HG03095 (cell line): ENCODE data around the gene ANKS6.

Experiments used
- ATAC-seq: cut with Tn5 transposase; IDR thresholded peaks from one replicate; pipeline ENCODE4 v1.9.1; 2021; ENCODE audit warnings: moderate library complexity; ENCODE audit not compliant: unreplicated experiment

ANKS6 gene

DNA sequence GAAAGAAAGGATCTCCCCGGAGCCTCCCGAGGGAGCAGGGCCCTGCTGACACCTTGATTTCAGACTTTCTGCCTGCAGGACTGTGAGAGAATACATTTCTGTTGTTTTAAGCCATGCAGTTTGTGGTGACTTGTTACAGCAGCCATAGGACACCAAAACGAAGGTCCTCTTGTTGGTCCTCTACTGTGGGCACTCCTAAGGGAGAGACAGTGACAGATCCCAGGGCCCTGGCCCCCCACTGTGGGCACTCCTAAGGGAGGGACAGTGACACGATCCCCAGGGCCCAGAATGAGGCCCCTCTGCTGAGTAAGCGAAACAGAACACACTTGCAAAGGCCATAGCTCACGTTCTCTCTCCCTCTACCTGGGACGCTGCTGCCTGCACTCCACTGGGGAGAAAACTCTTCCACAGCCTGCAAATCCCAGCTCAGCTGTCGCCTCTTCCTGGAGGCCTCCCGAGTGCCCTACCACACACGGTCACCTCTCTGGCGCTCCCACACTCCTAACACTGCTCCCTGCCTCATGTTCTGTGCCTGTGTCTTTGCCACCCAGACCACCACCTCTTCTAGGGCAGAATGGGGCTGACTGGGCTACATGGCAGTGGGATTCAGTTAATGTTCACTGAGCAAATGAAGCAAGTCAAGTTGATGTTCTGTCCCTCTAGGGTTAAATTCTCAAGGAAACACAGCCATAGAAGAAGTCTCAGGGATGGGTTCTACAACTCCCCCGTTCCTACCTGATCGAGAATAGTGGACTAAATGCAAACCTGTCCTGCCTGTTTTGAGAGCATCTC is 23.8 kb downstream of the ANKS6 start:
- ATAC-seq, result no peak

- no peak for ATAC-seq
Measured at GRCh38 chr9:98771209-98771874, 25.0 kb downstream of the ANKS6 start.

GRCh38 chr9:98770717-98771116 is 25.6 kb downstream of the ANKS6 start:
- ATAC-seq, result no peak

DNA sequence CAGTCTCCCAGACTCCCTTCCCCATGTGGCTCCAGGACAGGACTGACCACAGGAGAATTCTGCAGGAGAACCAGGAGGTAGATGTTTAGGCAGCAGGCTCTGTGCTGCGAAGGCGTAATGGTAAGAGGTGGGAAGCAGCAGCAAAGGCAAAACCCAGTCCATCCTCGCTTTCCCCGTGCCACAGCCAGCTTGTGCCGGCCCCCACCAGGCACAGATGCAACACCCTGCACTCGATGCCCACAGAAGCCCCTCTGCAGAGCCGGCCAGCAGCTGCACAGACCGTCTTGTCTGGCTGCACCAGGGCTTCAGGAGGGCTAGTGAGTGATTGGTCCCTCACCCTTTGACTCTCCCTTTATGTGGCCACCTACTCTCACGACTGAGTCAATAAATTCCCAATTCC is 28.0 kb downstream of the ANKS6 start:
- ATAC-seq, result no peak

DNA sequence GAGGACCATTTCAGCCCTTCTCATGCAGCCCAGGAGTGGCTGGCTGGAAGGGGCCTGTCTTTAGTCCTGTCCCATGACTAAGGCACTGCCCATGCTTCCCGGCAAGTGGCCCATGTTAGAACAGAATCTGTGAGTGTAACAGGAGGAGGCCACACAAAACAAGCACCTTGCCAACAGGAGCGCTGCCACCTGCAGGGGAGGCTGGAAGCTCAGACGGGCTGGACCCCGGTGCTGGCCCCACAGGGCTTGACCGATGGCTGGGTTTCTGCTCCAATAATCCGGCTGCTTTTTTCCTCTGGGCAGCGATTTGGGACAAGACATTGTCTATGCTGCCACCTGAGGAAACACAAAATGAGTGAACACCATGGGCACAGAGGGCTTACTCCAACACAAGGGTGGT is 28.4 kb downstream of the ANKS6 start:
- no peak for ATAC-seq

- no peak for ATAC-seq
Measured at GRCh38 chr9:98767196-98767595, 29.2 kb downstream of the ANKS6 start.

DNA sequence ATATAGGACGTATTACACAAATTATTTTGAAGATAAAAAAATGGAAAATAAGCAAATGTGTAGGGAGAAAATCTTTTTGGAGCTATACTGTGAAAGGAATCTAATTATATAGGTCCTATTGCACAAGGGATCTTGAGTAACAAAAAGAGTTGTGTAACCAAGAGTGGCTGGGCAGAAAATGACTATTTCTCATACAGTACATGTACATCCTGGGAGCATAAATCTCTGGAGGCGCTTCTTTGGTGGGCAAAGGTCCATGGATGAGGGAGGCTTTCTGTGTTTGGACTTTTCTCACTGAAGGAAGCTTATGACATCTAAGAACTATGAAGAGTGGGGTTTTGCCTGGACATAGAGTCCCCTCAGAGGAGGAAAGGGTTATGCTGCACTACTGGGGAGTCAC is 29.8 kb downstream of the ANKS6 start:
- ATAC-seq, result no peak

DNA sequence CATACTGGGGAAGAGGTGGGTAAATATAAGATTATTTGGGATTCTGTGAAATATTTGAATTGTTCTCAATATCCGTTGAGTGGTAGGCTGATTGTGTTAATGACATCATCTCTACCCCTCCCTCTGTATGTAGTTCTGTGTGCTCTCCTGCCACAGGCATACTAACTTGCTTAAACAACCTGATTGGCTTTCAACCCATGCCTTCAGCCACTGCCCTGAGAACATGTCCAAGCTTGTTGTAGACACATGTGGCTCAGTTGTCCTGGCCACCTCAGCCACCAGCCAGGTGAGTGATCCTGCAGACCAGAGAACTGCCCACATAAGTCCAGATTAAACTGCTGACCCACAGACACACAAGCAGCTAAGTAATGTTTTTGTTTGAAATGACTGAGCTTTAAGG is 31.1 kb downstream of the ANKS6 start:
- ATAC-seq, result no peak

GRCh38 chr9:98763986-98764745 is 32.2 kb downstream of the ANKS6 start:
- no peak for ATAC-seq

DNA sequence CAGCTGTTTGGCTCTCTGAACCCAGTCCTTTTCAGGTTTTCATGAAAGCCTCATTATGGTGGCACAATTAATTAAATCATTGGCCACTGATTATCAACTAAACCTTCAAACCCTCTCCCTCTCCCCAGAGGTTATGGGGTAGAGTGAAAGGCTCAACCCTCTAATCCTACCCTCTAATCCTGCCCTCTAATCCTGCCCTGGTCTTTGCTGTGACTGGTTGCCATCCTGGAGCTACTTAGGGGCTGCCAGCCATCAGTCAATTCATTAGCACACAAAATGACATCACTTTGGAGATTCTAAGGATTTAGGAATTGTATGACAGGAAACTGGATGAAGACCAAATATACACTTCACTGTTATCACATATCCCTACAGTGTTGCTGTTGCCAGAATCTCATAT is 36.1 kb downstream of the ANKS6 start:
- ATAC-seq, result no peak

DNA sequence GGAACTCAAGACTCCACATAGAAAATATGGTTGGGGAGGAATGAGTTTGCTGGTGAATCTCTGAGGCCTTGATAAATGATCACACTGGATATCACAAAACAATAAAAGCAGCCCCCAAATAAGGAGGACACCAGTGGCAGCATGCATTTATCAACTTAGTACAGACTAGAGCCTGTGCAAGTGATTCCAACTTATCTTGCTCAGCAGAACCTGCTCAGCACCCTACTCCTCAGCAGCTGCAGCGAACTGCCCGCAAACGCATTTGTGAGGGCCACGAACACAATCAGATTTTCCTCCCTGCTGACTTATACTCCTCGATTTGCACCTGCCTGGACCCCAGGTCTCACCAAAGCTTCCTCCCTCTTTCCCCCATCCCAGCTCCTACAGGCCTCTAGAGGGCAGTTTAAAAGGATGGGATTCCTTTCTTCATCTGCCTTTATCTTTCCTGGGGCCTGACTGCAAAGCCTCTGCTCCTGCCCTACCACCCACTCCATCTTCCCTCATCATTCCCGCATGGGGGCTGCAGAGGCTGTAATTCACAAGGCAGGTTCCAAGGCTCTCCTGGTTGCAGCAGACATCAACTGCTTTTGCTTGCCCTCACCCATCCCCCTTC is 41.2 kb downstream of the ANKS6 start:
- no peak for ATAC-seq

GRCh38 chr9:98751210-98751609 is 45.1 kb downstream of the ANKS6 start:
- no peak for ATAC-seq

GRCh38 chr9:98750364-98751060 is 45.8 kb downstream of the ANKS6 start:
- ATAC-seq, result no peak

- no peak for ATAC-seq
Measured at GRCh38 chr9:98747476-98747875, 48.9 kb downstream of the ANKS6 start.

GRCh38 chr9:98745470-98745869 is 50.9 kb downstream of the ANKS6 start:
- ATAC-seq, result no peak

GRCh38 chr9:98743818-98744611 is 52.3 kb downstream of the ANKS6 start:
- ATAC-seq, result no peak

- no peak for ATAC-seq
Measured at GRCh38 chr9:98743329-98743728, 53.0 kb downstream of the ANKS6 start.

DNA sequence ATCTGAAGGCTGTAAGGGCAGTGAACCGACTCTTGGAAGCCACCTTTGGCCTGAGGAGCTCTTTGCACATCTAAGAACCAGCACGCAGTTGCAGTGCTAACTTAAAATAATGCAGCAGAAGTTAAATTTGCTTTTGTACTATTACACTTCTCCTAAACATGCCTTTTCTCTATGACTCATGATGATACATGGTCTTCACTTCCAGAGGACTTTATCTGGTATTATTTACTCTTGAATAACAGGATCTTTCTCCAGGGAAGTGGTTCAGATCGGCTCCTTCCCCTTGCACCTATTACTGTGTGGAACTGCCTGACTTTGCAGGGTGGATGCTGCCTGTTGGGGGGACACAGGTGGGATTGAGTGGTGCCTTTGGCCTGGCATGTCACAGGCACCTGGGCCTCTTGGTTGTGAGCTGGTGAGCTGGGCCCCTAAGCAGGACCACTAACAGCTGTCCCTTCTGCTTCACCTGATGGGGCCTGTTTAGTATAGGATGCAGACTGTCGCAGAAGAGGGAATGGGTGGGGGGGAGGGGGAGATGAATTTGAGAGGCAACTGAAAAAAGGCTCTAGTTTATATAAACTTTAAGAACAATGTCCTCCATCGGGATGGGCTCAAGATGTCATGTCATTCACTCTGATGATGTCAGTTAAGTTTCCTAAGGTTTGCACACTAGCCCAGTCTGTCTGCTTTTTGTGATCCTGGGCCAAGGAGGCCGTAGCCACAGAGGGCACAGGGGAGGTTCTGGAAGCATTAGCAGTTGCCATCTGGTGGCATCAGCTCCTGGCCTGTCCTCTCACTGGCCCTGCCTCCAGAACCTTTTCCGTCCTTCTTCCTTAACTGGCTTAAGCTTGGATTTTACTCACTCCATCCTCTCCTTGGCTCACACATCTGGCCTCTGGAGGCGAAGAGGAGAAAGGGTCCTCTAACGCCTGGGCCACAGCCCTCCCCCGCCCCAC is 53.8 kb downstream of the ANKS6 start:
- ATAC-seq, result no peak
